ENCODE results near the gene NDUFS3. TPM values are rescaled to one million over a fixed set of nuclear protein-coding genes. Genes with fewer than 3 reads are reported as not detected.
"Not testable (repeated sequence)": the region's sequence is repeated elsewhere in the genome, so short reads cannot be mapped to it uniquely, and the experiment has no call there.

NDUFS3 gene
- total and polyA plus RNA-seq, 2 experiments from 2014 or later: 92.6 to 107 TPM

GRCh38 chr11:47541070-47541469 lies 37.8 kb upstream of the NDUFS3 start:
- Histone ChIP-seq H3K27me3 (no peaks in the 10 kb centered on the region), H3K9me2 (replicated peaks; ENCODE audit: insufficient read depth) (no peaks in the 10 kb centered on the region), H3K9me3 (ENCODE audit: low read depth) (no peaks in the 10 kb centered on the region), H3K4me1 (ENCODE audit: insufficient read depth) (peaks cover 27% of the 10 kb centered on the region), H3K4me2 (no peak overlapping the region), H3K79me2 (peaks cover 98% of the 10 kb centered on the region), H2AFZ (no peak overlapping the region), H4K20me1 (ENCODE audit: insufficient read depth, poor library complexity, severe bottlenecking) (peaks cover 97% of the 10 kb centered on the region), H3K36me3 (replicated peaks; ENCODE audit: insufficient read depth, low read depth) (no peaks in the 10 kb centered on the region), H3K4me3 (no peak overlapping the region), H3K27ac (no peak overlapping the region)
- DNase-seq (ENCODE audit: low spot score): no peak
- 98% methylated on average over 2 of the region's 2 CpGs for WGBS (ENCODE audit: low lambda C conversion rate, missing lambda C conversion rate)
- no peak for TF ChIP-seq EZH2phosphoT487 (IDR thresholded peaks at IDR 0.05; ENCODE audit: low read depth, severe bottlenecking, unreplicated experiment)
- TF ChIP-seq, protein P1, sequence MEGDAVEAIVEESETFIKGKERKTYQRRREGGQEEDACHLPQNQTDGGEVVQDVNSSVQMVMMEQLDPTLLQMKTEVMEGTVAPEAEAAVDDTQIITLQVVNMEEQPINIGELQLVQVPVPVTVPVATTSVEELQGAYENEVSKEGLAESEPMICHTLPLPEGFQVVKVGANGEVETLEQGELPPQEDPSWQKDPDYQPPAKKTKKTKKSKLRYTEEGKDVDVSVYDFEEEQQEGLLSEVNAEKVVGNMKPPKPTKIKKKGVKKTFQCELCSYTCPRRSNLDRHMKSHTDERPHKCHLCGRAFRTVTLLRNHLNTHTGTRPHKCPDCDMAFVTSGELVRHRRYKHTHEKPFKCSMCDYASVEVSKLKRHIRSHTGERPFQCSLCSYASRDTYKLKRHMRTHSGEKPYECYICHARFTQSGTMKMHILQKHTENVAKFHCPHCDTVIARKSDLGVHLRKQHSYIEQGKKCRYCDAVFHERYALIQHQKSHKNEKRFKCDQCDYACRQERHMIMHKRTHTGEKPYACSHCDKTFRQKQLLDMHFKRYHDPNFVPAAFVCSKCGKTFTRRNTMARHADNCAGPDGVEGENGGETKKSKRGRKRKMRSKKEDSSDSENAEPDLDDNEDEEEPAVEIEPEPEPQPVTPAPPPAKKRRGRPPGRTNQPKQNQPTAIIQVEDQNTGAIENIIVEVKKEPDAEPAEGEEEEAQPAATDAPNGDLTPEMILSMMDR (IDR thresholded peaks at IDR 0.05; ENCODE audit: poor library complexity): no peak
- TF ChIP-seq EZH2 (IDR thresholded peaks at IDR 0.05; ENCODE audit: borderline replicate concordance): no peak

- Histone ChIP-seq H3K79me2 (peaks cover 98% of the 10 kb centered on the region), H3K36me3 (replicated peaks; ENCODE audit: insufficient read depth, low read depth) (no peaks in the 10 kb centered on the region), H3K4me3 (no peak overlapping the region), H3K27ac (no peak overlapping the region), H3K27me3 (no peaks in the 10 kb centered on the region), H3K9me2 (replicated peaks; ENCODE audit: insufficient read depth) (no peaks in the 10 kb centered on the region), H3K4me1 (ENCODE audit: insufficient read depth) (peaks cover 2% of the 10 kb centered on the region), H4K20me1 (ENCODE audit: insufficient read depth, poor library complexity, severe bottlenecking) (peaks cover 95% of the 10 kb centered on the region), H3K9me3 (ENCODE audit: low read depth) (no peaks in the 10 kb centered on the region), H2AFZ (no peak overlapping the region), H3K4me2 (no peak overlapping the region)
- TF ChIP-seq EZH2 (IDR thresholded peaks at IDR 0.05; ENCODE audit: borderline replicate concordance) (no peak), EZH2phosphoT487 (IDR thresholded peaks at IDR 0.05; ENCODE audit: low read depth, severe bottlenecking, unreplicated experiment) (no peak)
- TF ChIP-seq, protein P1 (IDR thresholded peaks at IDR 0.05; ENCODE audit: poor library complexity): no peak
- WGBS (ENCODE audit: low lambda C conversion rate, missing lambda C conversion rate): 100% methylated on average over 6 of the region's 6 CpGs
- DNase-seq (ENCODE audit: low spot score): no peak
Measured at GRCh38 chr11:47545298-47545697, 33.6 kb upstream of the NDUFS3 start.

DNA sequence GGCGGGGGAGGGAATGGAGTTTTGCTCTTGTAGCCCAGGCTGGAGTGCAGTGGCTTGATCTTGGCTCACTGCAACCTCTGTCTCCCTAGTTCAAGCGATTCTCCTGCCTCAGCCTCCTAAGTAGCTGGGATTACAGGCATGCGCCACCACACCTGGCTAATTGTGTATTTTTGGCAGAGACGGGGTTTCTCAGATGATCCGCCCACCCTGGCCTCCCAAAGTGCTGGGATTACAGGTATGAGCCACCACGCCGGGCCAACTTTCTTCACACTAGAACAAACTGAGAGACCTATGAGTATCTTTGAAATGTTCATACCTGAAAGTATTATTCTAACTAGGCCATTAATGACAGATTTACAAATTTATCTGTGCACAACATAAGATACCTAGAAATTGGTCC lies 32.6 kb upstream of the NDUFS3 start:
- H3K27ac ChIP-seq; DNase-seq (ENCODE audit: low spot score); H3K9me2 ChIP-seq (replicated peaks; ENCODE audit: insufficient read depth); H3K9me3 ChIP-seq (ENCODE audit: low read depth); H3K4me2 ChIP-seq; H3K4me1 ChIP-seq (ENCODE audit: insufficient read depth); H3K36me3 ChIP-seq (replicated peaks; ENCODE audit: insufficient read depth, low read depth); H3K4me3 ChIP-seq; H2AFZ ChIP-seq; H3K27me3 ChIP-seq: not testable (repeated sequence)
- peaks cover 94% of the 10 kb centered on the region for H4K20me1 ChIP-seq (ENCODE audit: insufficient read depth, poor library complexity, severe bottlenecking)
- H3K79me2 ChIP-seq: peaks cover 98% of the 10 kb centered on the region
- 98% methylated on average over 6 of the region's 7 CpGs for WGBS (ENCODE audit: low lambda C conversion rate, missing lambda C conversion rate)

- TF ChIP-seq EZH2phosphoT487 (IDR thresholded peaks at IDR 0.05; ENCODE audit: low read depth, severe bottlenecking, unreplicated experiment) (no peak), EZH2 (IDR thresholded peaks at IDR 0.05; ENCODE audit: borderline replicate concordance) (no peak)
- TF ChIP-seq, protein P1 (IDR thresholded peaks at IDR 0.05; ENCODE audit: poor library complexity): no peak
- no peak overlapping the region for H2AFZ ChIP-seq
- H3K4me2 ChIP-seq: peak overlapping the region; percentile 84
- H3K4me3 ChIP-seq: no peak overlapping the region
- no peaks in the 10 kb centered on the region for H3K9me2 ChIP-seq (replicated peaks; ENCODE audit: insufficient read depth)
- no peak for DNase-seq (ENCODE audit: low spot score)
- no peaks in the 10 kb centered on the region for H3K27me3 ChIP-seq
- H3K27ac ChIP-seq: peak overlapping the region; percentile 97
- H4K20me1 ChIP-seq (ENCODE audit: insufficient read depth, poor library complexity, severe bottlenecking): peaks cover 56% of the 10 kb centered on the region
- H3K79me2 ChIP-seq: peaks cover 74% of the 10 kb centered on the region
- H3K36me3 ChIP-seq (replicated peaks; ENCODE audit: insufficient read depth, low read depth): no peaks in the 10 kb centered on the region
- H3K9me3 ChIP-seq (ENCODE audit: low read depth): no peaks in the 10 kb centered on the region
- WGBS (ENCODE audit: low lambda C conversion rate, missing lambda C conversion rate): 93% methylated on average over 10 of the region's 10 CpGs
- peaks cover 9% of the 10 kb centered on the region for H3K4me1 ChIP-seq (ENCODE audit: insufficient read depth)
Measured at GRCh38 chr11:47550288-47551047, 28.4 kb upstream of the NDUFS3 start.

Measured in hepatocyte (in vitro differentiated cells).